ENCODE results near the gene DDX20.
"Not testable (repeated sequence)": the region's sequence is repeated elsewhere in the genome, so short reads cannot be mapped to it uniquely, and the experiment has no call there.

DDX20 gene

DNA sequence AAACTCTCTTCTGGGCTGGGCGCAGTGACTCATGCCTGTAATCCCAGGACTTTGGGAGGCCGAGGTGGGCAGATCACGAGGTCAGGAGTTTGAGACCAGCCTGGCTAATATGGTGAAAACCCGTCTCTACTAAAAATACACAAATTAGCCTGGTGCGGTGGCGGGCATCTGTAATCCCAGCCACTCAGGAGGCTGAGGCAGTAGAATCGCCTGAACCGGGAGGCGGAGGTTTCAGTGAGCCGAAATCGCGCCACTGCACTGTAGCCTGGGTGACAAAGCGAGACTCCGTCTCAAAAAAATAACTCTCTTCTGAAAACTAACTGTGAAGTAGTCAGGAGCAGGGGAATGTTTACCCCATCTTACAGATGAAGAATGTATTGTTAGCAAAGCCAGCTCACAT is 13.4 kb upstream of the DDX20 start:
- H2BK120ac ChIP-seq (ENCODE audit: low read depth, low read length); H2BK5ac ChIP-seq (ENCODE audit: low read length); H3K18ac ChIP-seq (ENCODE audit: low read length); H3K4me3 ChIP-seq (ENCODE audit: low read length in 2 of 2); H3K36me3 ChIP-seq (replicated peaks in 1 of 2; ENCODE audit: control insufficient read depth in 2 of 2, insufficient read depth in 2 of 2, low read length in 2 of 2); H3K9ac ChIP-seq (ENCODE audit: low read depth, low read length, poor library complexity); H4K91ac ChIP-seq (ENCODE audit: low read depth, low read length, poor library complexity); H3K27me3 ChIP-seq (ENCODE audit: control insufficient read depth in 3 of 3, insufficient read depth in 3 of 3, low read depth in 1 of 3, low read length in 3 of 3); H2AFZ ChIP-seq (ENCODE audit: low read length); H2BK12ac ChIP-seq (ENCODE audit: low read length); H3K4ac ChIP-seq (ENCODE audit: low read length); H3K4me2 ChIP-seq (ENCODE audit: insufficient read depth, low read length, poor library complexity, severe bottlenecking); H3K14ac ChIP-seq (ENCODE audit: low read length); H2AK5ac ChIP-seq (ENCODE audit: low read depth, low read length); H3K79me1 ChIP-seq (ENCODE audit: low read depth, low read length); DNase-seq (ENCODE audit: low spot score); H3K23ac ChIP-seq (ENCODE audit: low read depth, low read length, poor library complexity); H2BK15ac ChIP-seq (ENCODE audit: low read length); H4K8ac ChIP-seq (ENCODE audit: low read depth, low read length); H3K9me3 ChIP-seq (replicated peaks in 1 of 2; ENCODE audit: control insufficient read depth in 2 of 2, insufficient read depth in 1 of 2, low read depth in 1 of 2, low read length in 2 of 2); H3K27ac ChIP-seq (replicated peaks; ENCODE audit: low read length): not testable (repeated sequence)
- no CpG with 5 or more reads among the region's 14 CpGs for WGBS, 2 donors (ENCODE audit: extremely low coverage in 2 of 2, insufficient read length in 2 of 2, insufficient replicate concordance in 1 of 2)
- peaks cover 10 to 12% of the 10 kb centered on the region in 2 donors for H3K4me1 ChIP-seq (ENCODE audit: control insufficient read depth in 2 of 2, insufficient read depth in 1 of 2, low read depth in 1 of 2, low read length in 2 of 2)

DNA sequence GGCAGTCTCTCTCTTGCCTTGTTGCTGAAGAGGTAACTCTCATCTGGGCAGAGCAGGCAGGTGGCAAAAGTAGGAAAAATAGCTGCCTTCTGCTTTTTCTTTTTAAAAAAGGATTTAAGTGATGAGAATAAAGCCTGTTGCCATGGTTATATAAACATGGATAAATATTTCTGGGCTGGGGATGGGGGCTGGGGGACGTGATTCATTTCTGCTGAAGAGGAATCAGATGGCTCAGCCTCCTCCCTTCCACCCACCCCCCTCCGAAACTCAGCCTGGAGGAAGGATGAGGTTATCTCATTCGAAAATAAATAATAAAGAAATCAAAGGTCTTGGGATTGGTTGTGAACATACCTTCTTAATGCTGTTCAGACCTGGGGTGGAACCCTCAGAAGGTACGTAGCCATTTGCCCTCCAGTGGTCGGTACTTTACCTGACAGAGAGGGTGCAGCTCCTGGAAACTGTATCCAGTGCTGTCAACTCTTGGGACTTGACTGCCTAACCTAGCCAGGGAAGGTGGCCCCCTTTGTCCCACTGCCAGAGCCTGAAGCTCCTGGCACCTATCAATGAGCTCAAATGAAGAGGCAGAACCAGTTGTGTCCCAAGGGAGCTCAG is 12.7 kb upstream of the DDX20 start:
- no peak overlapping the region for H3K18ac ChIP-seq (ENCODE audit: low read length)
- no peak overlapping the region for H3K14ac ChIP-seq (ENCODE audit: low read length)
- no peak overlapping the region for H3K27ac ChIP-seq (replicated peaks; ENCODE audit: low read length)
- no peak for DNase-seq (ENCODE audit: low spot score)
- H4K8ac ChIP-seq (ENCODE audit: low read depth, low read length) = no peak overlapping the region
- no peaks in the 10 kb centered on the region for H3K36me3 ChIP-seq (replicated peaks in 1 of 2; ENCODE audit: control insufficient read depth in 2 of 2, insufficient read depth in 2 of 2, low read length in 2 of 2)
- WGBS, 2 donors (ENCODE audit: extremely low coverage in 2 of 2, insufficient read length in 2 of 2, insufficient replicate concordance in 1 of 2) = no CpG with 5 or more reads among the region's 5 CpGs
- H4K91ac ChIP-seq (ENCODE audit: low read depth, low read length, poor library complexity) = no peak overlapping the region
- H2AFZ ChIP-seq (ENCODE audit: low read length) = no peak overlapping the region
- no peak overlapping the region for H3K23ac ChIP-seq (ENCODE audit: low read depth, low read length, poor library complexity)
- H2AK5ac ChIP-seq (ENCODE audit: low read depth, low read length) = no peak overlapping the region
- no peaks in the 10 kb centered on the region for H3K9me3 ChIP-seq (replicated peaks in 1 of 2; ENCODE audit: control insufficient read depth in 2 of 2, insufficient read depth in 1 of 2, low read depth in 1 of 2, low read length in 2 of 2)
- peaks cover 2 to 9% of the 10 kb centered on the region in 2 donors for H3K4me1 ChIP-seq (ENCODE audit: control insufficient read depth in 2 of 2, insufficient read depth in 1 of 2, low read depth in 1 of 2, low read length in 2 of 2)
- H2BK12ac ChIP-seq (ENCODE audit: low read length) = no peak overlapping the region
- peaks cover 2% of the 10 kb centered on the region for H3K79me1 ChIP-seq (ENCODE audit: low read depth, low read length)
- H3K9ac ChIP-seq (ENCODE audit: low read depth, low read length, poor library complexity) = no peak overlapping the region
- no peak overlapping the region for H2BK15ac ChIP-seq (ENCODE audit: low read length)
- H3K4me2 ChIP-seq (ENCODE audit: insufficient read depth, low read length, poor library complexity, severe bottlenecking) = no peak overlapping the region
- no peak overlapping the region for H2BK5ac ChIP-seq (ENCODE audit: low read length)
- peak overlapping the region; percentile 10 for H2BK120ac ChIP-seq (ENCODE audit: low read depth, low read length)
- no peak overlapping the region for H3K4ac ChIP-seq (ENCODE audit: low read length)
- peaks cover 0 to 2% (median 0%) of the 10 kb centered on the region in 3 experiments for H3K27me3 ChIP-seq (ENCODE audit: control insufficient read depth in 3 of 3, insufficient read depth in 3 of 3, low read depth in 1 of 3, low read length in 3 of 3)
- no peak overlapping the region for H3K4me3 ChIP-seq (ENCODE audit: low read length in 2 of 2)

DNA sequence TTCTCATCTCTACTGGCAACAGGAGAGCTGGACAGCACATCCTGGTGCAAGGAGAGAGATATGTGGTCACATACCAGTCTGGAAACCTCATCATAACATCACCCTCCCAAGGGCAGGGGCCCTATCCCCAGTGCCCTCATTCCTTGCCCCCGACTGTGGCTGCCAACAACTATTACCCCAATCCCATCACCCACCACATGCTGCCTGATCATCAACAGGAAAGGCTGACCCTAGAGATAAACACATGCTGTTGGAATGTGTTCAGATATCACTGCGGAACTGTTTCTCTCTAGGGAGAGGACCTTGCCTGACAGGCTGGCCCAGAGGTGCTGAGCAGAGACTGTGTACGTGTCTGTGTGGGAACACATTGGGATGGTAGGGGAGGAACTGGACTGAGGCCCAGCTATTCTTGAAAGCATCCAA is 12.0 kb upstream of the DDX20 start:
- H3K4ac ChIP-seq (ENCODE audit: low read length) = no peak overlapping the region
- H2BK12ac ChIP-seq (ENCODE audit: low read length) = no peak overlapping the region
- H3K4me1 ChIP-seq (ENCODE audit: control insufficient read depth in 2 of 2, insufficient read depth in 1 of 2, low read depth in 1 of 2, low read length in 2 of 2) = peaks cover 5 to 11% of the 10 kb centered on the region in 2 donors
- no peak overlapping the region for H3K4me2 ChIP-seq (ENCODE audit: insufficient read depth, low read length, poor library complexity, severe bottlenecking)
- H3K27me3 ChIP-seq (ENCODE audit: control insufficient read depth in 3 of 3, insufficient read depth in 3 of 3, low read depth in 1 of 3, low read length in 3 of 3) = peaks cover 0 to 2% (median 0%) of the 10 kb centered on the region in 3 experiments
- H2AFZ ChIP-seq (ENCODE audit: low read length) = no peak overlapping the region
- no peak overlapping the region for H2AK5ac ChIP-seq (ENCODE audit: low read depth, low read length)
- no peak overlapping the region for H3K27ac ChIP-seq (replicated peaks; ENCODE audit: low read length)
- no peak overlapping the region for H3K4me3 ChIP-seq (ENCODE audit: low read length in 2 of 2)
- no peaks in the 10 kb centered on the region for H3K9me3 ChIP-seq (replicated peaks in 1 of 2; ENCODE audit: control insufficient read depth in 2 of 2, insufficient read depth in 1 of 2, low read depth in 1 of 2, low read length in 2 of 2)
- no peaks in the 10 kb centered on the region for H3K36me3 ChIP-seq (replicated peaks in 1 of 2; ENCODE audit: control insufficient read depth in 2 of 2, insufficient read depth in 2 of 2, low read length in 2 of 2)
- no peak overlapping the region for H3K9ac ChIP-seq (ENCODE audit: low read depth, low read length, poor library complexity)
- H2BK5ac ChIP-seq (ENCODE audit: low read length) = no peak overlapping the region
- no peak overlapping the region for H3K23ac ChIP-seq (ENCODE audit: low read depth, low read length, poor library complexity)
- DNase-seq (ENCODE audit: low spot score) = no peak
- no peak overlapping the region for H4K91ac ChIP-seq (ENCODE audit: low read depth, low read length, poor library complexity)
- H3K18ac ChIP-seq (ENCODE audit: low read length) = peak overlapping the region; percentile 13
- no peak overlapping the region for H4K8ac ChIP-seq (ENCODE audit: low read depth, low read length)
- no peak overlapping the region for H3K14ac ChIP-seq (ENCODE audit: low read length)
- no CpG with 5 or more reads among the region's 3 CpGs for WGBS, 2 donors (ENCODE audit: extremely low coverage in 2 of 2, insufficient read length in 2 of 2, insufficient replicate concordance in 1 of 2)
- H2BK120ac ChIP-seq (ENCODE audit: low read depth, low read length) = no peak overlapping the region
- H2BK15ac ChIP-seq (ENCODE audit: low read length) = no peak overlapping the region
- no peaks in the 10 kb centered on the region for H3K79me1 ChIP-seq (ENCODE audit: low read depth, low read length)

DNA sequence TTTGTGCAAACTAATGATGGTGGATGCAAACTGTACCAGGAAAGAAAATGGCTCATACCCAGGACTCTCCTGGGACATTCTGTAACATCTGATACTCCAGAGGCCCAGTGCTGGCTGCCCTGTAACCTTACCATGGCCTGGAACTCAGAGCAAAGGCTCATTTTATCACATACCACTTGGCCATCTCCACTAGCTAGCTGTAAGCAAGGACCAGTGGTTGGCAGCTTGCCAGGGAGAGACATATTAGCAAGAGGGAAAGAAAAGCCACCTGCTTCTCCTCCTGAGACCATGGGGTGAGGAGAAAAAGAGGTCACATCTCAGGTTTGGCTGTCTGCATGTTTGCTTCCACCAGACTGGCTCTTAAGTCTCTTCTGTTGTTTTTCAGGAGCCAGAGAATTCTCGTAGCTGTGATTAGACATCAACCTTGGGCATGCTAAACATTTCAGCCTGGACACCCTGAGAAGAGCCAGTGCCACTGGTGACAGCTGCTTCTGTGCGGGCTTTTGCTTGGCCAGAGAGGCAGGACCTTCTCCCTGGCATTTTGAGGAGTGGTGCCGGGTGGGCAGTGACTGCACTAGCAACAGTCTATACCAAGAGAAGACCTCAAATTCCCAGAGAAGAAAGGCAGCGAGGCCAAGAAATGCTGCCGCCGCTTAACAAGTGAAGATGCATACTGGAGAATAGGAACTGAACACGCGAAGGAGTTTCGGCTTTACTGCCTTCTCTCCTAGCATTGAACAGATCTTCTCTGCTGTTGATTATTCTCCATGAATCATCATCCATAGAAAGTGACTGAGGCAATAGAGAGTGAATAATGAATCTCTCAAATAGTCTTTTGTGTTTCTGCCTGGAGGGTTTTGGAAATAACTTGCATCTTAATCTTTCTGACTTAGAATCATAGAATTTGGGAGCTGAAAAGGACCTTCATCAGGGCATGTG is 9.8 kb upstream of the DDX20 start:
- Histone ChIP-seq H2BK120ac (ENCODE audit: low read depth, low read length) (no peak overlapping the region), H3K79me1 (ENCODE audit: low read depth, low read length) (no peaks in the 10 kb centered on the region), H4K8ac (ENCODE audit: low read depth, low read length) (no peak overlapping the region), H3K27ac (replicated peaks; ENCODE audit: low read length) (no peak overlapping the region), H3K9ac (ENCODE audit: low read depth, low read length, poor library complexity) (no peak overlapping the region), H2AFZ (ENCODE audit: low read length) (no peak overlapping the region), H4K91ac (ENCODE audit: low read depth, low read length, poor library complexity) (no peak overlapping the region), H3K36me3 (replicated peaks in 1 of 2; ENCODE audit: control insufficient read depth in 2 of 2, insufficient read depth in 2 of 2, low read length in 2 of 2) (no peaks in the 10 kb centered on the region), H2AK5ac (ENCODE audit: low read depth, low read length) (no peak overlapping the region), H3K18ac (ENCODE audit: low read length) (no peak overlapping the region), H3K4me2 (ENCODE audit: insufficient read depth, low read length, poor library complexity, severe bottlenecking) (no peak overlapping the region), H3K9me3 (replicated peaks in 1 of 2; ENCODE audit: control insufficient read depth in 2 of 2, insufficient read depth in 1 of 2, low read depth in 1 of 2, low read length in 2 of 2) (no peaks in the 10 kb centered on the region), H3K4me1 (ENCODE audit: control insufficient read depth in 2 of 2, insufficient read depth in 1 of 2, low read depth in 1 of 2, low read length in 2 of 2) (peaks cover 15 to 27% of the 10 kb centered on the region in 2 donors), H3K14ac (ENCODE audit: low read length) (no peak overlapping the region), H3K23ac (ENCODE audit: low read depth, low read length, poor library complexity) (no peak overlapping the region), H2BK5ac (ENCODE audit: low read length) (no peak overlapping the region), H2BK15ac (ENCODE audit: low read length) (no peak overlapping the region), H3K27me3 (ENCODE audit: control insufficient read depth in 3 of 3, insufficient read depth in 3 of 3, low read depth in 1 of 3, low read length in 3 of 3) (peaks cover 0 to 2% (median 0%) of the 10 kb centered on the region in 3 experiments), H2BK12ac (ENCODE audit: low read length) (peak overlapping the region; percentile 19), H3K4me3 (ENCODE audit: low read length in 2 of 2) (no peak overlapping the region), H3K4ac (ENCODE audit: low read length) (no peak overlapping the region)
- no CpG with 5 or more reads among the region's 9 CpGs for WGBS, 2 donors (ENCODE audit: extremely low coverage in 2 of 2, insufficient read length in 2 of 2, insufficient replicate concordance in 1 of 2)
- DNase-seq (ENCODE audit: low spot score) = no peak

Measured in neuronal stem cell (in vitro differentiated cells).